Stimulated activated CD8-positive, alpha-beta memory T cell treated with anti-CD3 and anti-CD28 coated beads, Interleukin-7, amount 100 ng/mL, for 24 hours (primary cell): ENCODE measurements around the gene MPP4.

ENCODE experiments used
- DNase-seq: peaks from one replicate; pipeline ENCODE4 v3.0.0-alpha.2; 2020; ENCODE audit warnings: low read depth

MPP4 gene

GRCh38 chr2:201698588-201699226, at the start of gene MPP4:
MPP4 (minus strand) TSS chr2:201698644; CDS start chr2:201693954, 4,690 bp downstream.
- DNase-seq = no peak

GRCh38 chr2:201746551-201746950, 48.1 kb upstream of the MPP4 start:
- no peak for DNase-seq

- no peak for DNase-seq
These were observed 37.0 kb upstream of the MPP4 start for GRCh38 chr2:201735486-201735885.

GRCh38 chr2:201734111-201734510, 35.7 kb upstream of the MPP4 start:
- no peak for DNase-seq

- DNase-seq = no peak
These were observed 35.1 kb upstream of the MPP4 start for GRCh38 chr2:201733544-201733943.

GRCh38 chr2:201730651-201731285, 32.3 kb upstream of the MPP4 start:
- no peak for DNase-seq

GRCh38 chr2:201715459-201715858, 17.0 kb upstream of the MPP4 start:
- DNase-seq = no peak

- DNase-seq = no peak
These were observed 14.3 kb upstream of the MPP4 start for GRCh38 chr2:201712726-201713125.

- DNase-seq = no peak
These were observed 11.3 kb upstream of the MPP4 start for GRCh38 chr2:201709747-201710146.

GRCh38 chr2:201709049-201709448, 10.6 kb upstream of the MPP4 start:
- no peak for DNase-seq

- no peak for DNase-seq
These were observed 9.3 kb upstream of the MPP4 start for GRCh38 chr2:201707753-201708152.

GRCh38 chr2:201707142-201707541, 8.7 kb upstream of the MPP4 start:
- DNase-seq = no peak

GRCh38 chr2:201704536-201704935, 6.1 kb upstream of the MPP4 start:
- no peak for DNase-seq

GRCh38 chr2:201701646-201702045, 3.2 kb upstream of the MPP4 start:
- DNase-seq = no peak

- DNase-seq = no peak
These were observed 972 bp upstream of the MPP4 start for GRCh38 chr2:201699416-201699815.

GRCh38 chr2:201697899-201698298, 545 bp downstream of the MPP4 start:
- no peak for DNase-seq

- no peak for DNase-seq
These were observed 2.2 kb downstream of the MPP4 start for GRCh38 chr2:201696151-201696659.

GRCh38 chr2:201685156-201685555, 13.3 kb downstream of the MPP4 start:
- DNase-seq = no peak

- no peak for DNase-seq
These were observed 17.7 kb downstream of the MPP4 start for GRCh38 chr2:201680743-201681142.

- DNase-seq = no peak
These were observed 20.0 kb downstream of the MPP4 start for GRCh38 chr2:201678401-201678800.

- DNase-seq = no peak
These were observed 23.0 kb downstream of the MPP4 start for GRCh38 chr2:201675454-201675853.

GRCh38 chr2:201674794-201675193, 23.6 kb downstream of the MPP4 start:
- no peak for DNase-seq

GRCh38 chr2:201674298-201674697, 24.1 kb downstream of the MPP4 start:
- DNase-seq = no peak

- DNase-seq = no peak
These were observed 24.9 kb downstream of the MPP4 start for GRCh38 chr2:201673546-201673945.
